Liver (tissue), 3 donors: ENCODE measurements around the gene RAD51AP1.

ENCODE experiments used
- ATF3 ChIP-seq: IDR thresholded peaks from 2 replicates; pipeline ENCODE4 v1.6.1; 2016; ENCODE audit warnings: antibody characterized with exemption
- CTCF ChIP-seq: fragments of 150-350 bp; IDR thresholded peaks from 2 replicates; pipeline ENCODE4 v1.5.1; 2017; ENCODE audit warnings: improper control_type of control experiment, low read depth, low read length; ENCODE audit not compliant: missing input control
- EGR1 ChIP-seq, 2 donors: IDR thresholded peaks; 2 replicates each; pipeline ENCODE4 v1.6.1; 2016 to 2018; ENCODE audit warnings: antibody characterized with exemption in 2 of 2, low read depth in 2 of 2
- GABPA ChIP-seq, 2 donors: IDR thresholded peaks in 1 of 2; conservative IDR thresholded peaks in 1 of 2; 2 replicates each; pipeline ENCODE4 v1.6.1; 2016; ENCODE audit warnings: antibody characterized with exemption in 2 of 2, mild to moderate bottlenecking in 1 of 2, moderate library complexity in 1 of 2
- RAD21 ChIP-seq, 2 donors: IDR thresholded peaks; 2 replicates each; pipeline ENCODE4 v1.6.1; 2016; ENCODE audit warnings: antibody characterized with exemption in 2 of 2, mild to moderate bottlenecking in 2 of 2
- REST ChIP-seq: IDR thresholded peaks from 2 replicates; pipeline ENCODE4 v1.6.1; 2016; ENCODE audit warnings: antibody characterized with exemption, mild to moderate bottlenecking
- RXRA ChIP-seq, 2 donors: IDR thresholded peaks; 2 replicates each; pipeline ENCODE4 v1.6.1; 2017 to 2018; ENCODE audit warnings: antibody characterized with exemption in 2 of 2, mild to moderate bottlenecking in 1 of 2
- SP1 ChIP-seq: IDR thresholded peaks from 2 replicates; pipeline ENCODE4 v1.6.1; 2018; ENCODE audit warnings: antibody characterized with exemption, mild to moderate bottlenecking
- TAF1 ChIP-seq: conservative IDR thresholded peaks from 2 replicates; pipeline ENCODE4 v1.6.1; 2016; ENCODE audit warnings: antibody characterized with exemption, mild to moderate bottlenecking
- YY1 ChIP-seq: IDR thresholded peaks from 2 replicates; pipeline ENCODE4 v1.6.1; 2016; ENCODE audit warnings: antibody characterized with exemption, mild to moderate bottlenecking
- ZBTB33 ChIP-seq: IDR thresholded peaks from 2 replicates; pipeline ENCODE4 v1.6.1; 2016; ENCODE audit warnings: antibody characterized with exemption
- donor health status: healthy.
- donor health status: healthy.

- no peak for TF ChIP-seq TAF1
- no peak for TF ChIP-seq CTCF
- no peak for TF ChIP-seq RAD21 (IDR thresholded peaks at IDR 0.05)
- no peak for TF ChIP-seq GABPA (IDR thresholded peaks at IDR 0.05 in 1 of 2, conservative IDR thresholded peaks at IDR 0.05 in 1 of 2)
- no peak for TF ChIP-seq ATF3
- no peak for TF ChIP-seq ZBTB33
- TF ChIP-seq RXRA (IDR thresholded peaks at IDR 0.05): no peak
- no peak for TF ChIP-seq REST
- TF ChIP-seq EGR1 (IDR thresholded peaks at IDR 0.05; ENCODE audit: low read depth in 2 of 2): no peak
- no peak for TF ChIP-seq SP1
- TF ChIP-seq YY1: no peak
Observed at GRCh38 chr12:4569261-4569660, 30.6 kb downstream of the RAD51AP1 start.
